HG02938 (cell line): ENCODE measurements around the gene SLC29A3.
"Not testable (repeated sequence)": the region's sequence is repeated elsewhere in the genome, so short reads cannot be mapped to it uniquely, and the experiment has no call there.

Source experiments
- ATAC-seq: cut with Tn5 transposase; IDR thresholded peaks from one replicate; pipeline ENCODE4 v1.9.1; 2021; ENCODE audit warnings: mild to moderate bottlenecking, moderate library complexity; ENCODE audit not compliant: unreplicated experiment

SLC29A3 gene

GRCh38 chr10:71343392-71343773 lies 24.3 kb downstream of the SLC29A3 start:
- no peak for ATAC-seq

- ATAC-seq: no peak
Measured at GRCh38 chr10:71344154-71344925, 25.3 kb downstream of the SLC29A3 start.

- no peak for ATAC-seq
Measured at GRCh38 chr10:71344993-71345480, 26.0 kb downstream of the SLC29A3 start.

GRCh38 chr10:71345694-71346093 lies 26.6 kb downstream of the SLC29A3 start:
- no peak for ATAC-seq

DNA sequence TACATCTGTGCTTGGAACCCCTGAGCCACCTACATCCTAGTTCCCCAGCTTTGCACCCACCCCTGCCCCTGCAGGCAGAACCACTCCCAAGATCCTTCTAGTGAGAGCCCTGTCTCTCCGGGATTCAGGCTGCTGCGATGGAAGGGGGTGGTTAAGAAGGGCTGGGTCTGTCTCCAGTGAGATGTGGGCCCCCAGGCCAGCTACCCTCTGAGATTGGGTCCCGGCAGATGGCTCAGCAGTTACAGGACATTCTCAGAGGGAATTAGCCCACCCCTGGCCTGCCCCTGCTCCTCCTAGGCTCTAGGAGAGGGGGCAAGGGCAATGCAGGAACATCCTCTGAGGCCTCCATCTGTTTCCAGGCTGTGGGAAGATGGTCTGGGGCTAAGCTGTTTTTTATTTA lies 27.7 kb downstream of the SLC29A3 start:
- no peak for ATAC-seq

GRCh38 chr10:71347587-71348395 lies 28.7 kb downstream of the SLC29A3 start:
- ATAC-seq: no peak

DNA sequence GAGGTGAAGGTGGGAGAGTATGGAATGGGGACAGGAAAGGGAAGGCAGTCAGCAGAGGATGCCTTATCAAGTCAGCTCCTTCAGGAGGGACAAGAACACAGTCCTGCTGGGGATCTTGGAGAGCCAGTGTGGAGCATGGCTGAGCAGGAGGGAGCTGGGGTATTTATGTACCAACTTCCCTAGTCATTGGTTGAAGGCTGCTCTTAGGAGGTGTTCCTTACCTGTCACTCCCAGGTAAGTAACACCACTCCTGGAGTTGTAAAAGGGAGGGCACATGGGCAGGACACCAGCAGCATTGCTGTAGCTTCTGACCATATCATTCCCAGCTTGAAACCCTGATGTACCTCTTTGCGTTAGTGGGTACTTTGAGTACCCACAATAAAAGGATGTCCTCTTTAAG lies 29.8 kb downstream of the SLC29A3 start:
- ATAC-seq: no peak

DNA sequence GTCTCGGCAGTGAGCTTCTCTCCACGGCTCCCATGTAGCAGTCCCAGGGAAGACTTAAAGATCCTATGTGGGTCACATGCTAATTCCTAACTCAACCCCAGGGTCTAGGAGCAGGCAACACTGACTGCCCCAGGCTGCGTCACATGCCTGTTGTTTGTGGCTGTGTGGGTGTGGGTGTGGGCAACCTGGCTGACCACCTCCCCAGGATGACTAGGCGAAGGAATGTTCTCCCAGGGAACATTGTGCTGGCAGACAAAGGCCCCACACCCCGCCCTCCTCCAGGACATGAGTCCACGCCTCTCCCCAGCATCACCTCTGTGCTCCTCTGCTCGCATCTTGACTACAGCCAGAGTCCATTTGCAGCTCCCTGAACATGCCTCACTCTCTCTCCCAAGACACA lies 30.3 kb downstream of the SLC29A3 start:
- no peak for ATAC-seq

DNA sequence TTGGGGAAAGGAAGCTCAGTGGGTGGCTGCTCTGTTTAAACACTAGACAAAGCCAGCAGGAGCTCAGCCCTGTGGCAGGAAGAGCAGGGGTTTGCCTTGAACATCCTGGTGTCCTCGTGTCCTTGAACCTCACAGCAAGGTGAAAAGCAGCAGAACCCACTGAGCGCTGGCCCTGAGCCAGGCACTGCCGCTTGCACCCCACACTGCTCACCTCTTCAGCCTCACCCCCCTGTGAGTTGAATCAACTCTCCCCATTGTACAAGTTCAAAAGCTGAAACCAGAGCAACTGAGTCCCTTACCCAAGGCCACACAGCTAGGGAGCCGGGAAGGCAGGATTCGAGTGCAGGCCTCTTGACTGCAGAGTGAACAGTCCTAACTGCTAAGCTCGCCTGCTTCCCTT lies 32.0 kb downstream of the SLC29A3 start:
- no peak for ATAC-seq

DNA sequence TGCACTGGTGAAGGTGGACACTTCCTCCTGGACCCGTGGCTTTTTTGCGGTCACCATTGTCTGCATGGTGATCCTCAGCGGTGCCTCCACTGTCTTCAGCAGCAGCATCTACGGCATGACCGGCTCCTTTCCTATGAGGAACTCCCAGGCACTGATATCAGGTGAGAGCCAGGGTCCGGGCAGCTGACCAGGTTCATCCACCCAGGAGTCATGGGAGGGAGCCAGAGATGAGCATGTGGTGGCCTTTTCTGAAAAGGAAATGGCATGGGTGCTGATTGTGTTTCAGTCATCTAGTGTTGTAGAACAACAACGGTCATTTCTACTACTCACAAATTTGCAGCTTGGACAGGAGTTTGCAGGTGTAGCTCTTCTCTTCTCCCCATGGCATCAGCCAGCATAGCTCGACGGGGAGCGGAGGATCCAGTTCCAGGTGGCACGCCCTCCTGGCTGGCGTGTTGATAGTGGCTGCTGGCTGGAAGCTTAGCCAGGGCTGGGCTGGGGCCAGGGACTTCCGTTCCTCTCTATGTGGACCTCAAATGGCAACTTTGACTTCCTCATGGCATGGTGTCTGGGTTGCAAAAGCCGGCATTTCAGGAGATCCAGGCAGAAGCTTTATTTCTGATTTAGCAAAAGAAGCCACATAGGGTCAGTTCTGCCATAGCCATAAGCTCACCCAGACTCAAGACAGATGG lies 32.7 kb downstream of the SLC29A3 start:
- ATAC-seq: no peak

DNA sequence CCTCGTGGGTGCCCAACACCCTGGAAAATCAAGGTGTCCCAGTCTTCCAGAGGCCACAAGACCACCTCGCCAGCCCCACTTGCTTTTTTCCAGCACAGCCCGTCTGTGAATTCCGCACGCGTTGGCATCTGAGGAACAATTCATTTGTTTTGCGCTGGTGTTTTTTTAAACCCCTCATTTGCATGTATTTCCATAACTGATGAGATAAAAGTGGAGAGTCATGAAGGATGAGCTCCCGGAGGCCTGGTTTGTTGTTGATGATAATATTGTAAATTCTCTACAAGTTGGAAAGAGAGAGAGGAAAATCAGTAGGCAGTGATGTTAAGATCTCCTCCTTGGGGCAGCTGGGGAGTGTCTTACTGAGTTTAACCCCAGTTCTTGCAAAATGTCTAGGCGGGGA lies 34.6 kb downstream of the SLC29A3 start:
- no peak for ATAC-seq

DNA sequence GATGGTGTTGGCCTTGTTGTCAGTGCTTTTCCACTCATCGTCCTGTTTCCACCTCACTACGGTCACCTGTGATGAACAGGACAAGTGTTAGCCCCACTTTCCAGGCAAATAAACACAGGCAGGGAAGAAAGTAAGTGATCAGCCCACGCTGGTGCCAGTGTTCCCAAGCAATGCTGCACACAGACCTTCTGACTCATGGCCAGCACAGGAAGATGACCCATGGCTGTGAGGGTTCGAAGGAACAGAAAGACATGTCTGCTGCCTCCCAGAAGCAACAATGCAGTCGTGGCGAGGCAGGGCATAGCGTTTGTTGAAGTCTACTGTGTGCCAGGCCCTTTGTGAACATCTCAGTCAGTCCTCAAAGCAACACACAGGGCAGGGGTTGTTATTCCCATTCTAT lies 35.7 kb downstream of the SLC29A3 start:
- ATAC-seq: no peak

- ATAC-seq: no peak
Measured at GRCh38 chr10:71355886-71356285, 36.8 kb downstream of the SLC29A3 start.

DNA sequence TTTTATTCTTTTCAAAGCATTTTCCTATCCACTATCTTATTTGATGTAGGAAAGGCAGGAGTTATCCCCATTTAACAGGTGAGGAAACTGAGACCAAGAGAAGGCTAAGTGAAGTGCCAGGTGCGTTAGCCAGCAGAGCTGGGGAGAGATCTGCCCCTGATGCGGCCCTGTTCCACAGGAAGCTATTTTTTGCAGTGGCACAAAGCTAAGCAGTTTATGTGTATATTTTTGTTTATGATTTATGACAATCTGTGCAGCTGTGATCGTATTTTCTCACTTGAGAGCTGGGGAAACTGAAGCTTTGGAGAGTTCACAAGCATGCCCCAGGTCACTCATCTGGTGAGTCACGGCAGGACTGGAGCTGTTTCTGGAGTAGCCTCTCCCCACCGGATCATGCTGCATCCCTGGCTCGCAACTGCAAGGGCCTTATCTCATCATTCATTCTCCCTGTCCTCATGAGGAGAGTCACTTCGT lies 38.8 kb downstream of the SLC29A3 start:
- no peak for ATAC-seq

DNA sequence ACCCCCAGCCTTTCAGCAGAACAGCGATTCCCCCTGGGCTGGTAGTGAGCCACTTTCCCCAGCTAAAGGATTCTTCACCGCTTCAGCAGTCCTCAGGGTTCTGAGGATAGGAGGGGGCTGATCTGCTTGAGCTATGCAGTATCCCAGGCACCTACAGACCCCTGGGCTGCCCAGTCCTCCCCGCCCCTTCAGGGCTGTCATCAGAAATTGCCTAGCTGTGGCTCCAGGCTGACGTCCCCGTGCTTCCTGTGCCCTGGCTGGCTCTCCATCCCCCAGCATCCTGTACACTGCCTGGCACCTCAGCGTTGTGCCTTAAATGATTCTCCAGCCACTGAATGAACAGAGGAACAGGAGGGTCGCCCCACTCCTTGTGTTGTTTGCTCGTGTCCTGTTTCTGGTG lies 39.2 kb downstream of the SLC29A3 start:
- ATAC-seq: no peak

- ATAC-seq: not testable (repeated sequence)
Measured at GRCh38 chr10:71358906-71359305, 39.8 kb downstream of the SLC29A3 start.

DNA sequence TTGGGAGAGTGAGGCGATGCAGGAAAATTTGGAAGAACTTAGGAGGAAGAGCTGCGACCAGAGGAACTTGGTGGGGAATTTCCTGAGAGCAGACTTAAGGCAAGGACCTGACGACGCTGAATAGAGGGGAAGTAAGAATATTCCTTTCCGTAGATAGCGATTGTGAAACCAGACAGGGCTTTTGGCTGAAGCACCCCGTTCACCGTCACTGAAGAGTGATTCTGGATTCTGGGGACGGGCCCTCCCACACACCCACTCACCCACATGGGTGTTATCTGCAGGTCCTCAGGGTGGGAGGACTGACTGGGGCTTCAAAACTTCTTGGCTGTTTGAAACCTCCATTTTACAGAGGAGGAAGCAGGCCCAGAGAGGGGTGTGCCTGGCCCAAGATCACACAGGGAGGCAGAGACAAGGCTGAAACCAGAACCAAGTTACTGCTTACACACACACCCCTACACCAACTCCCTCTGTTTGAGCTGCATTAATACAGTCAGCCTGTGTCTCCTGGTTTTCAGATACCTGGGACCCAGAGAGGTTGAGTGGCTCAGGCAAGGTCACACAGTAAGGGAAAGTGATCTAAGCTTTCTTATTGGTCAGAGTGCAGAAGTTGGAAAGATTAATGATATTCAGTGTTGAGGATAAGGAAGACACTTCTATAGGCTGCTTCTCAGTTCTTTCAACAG lies 40.4 kb downstream of the SLC29A3 start:
- peak; percentile 51 for ATAC-seq

GRCh38 chr10:71360735-71361134 lies 41.7 kb downstream of the SLC29A3 start:
- ATAC-seq: no peak

- ATAC-seq: no peak
Measured at GRCh38 chr10:71361581-71361980, 42.5 kb downstream of the SLC29A3 start.

GRCh38 chr10:71362141-71362540 lies 43.1 kb downstream of the SLC29A3 start:
- ATAC-seq: no peak

DNA sequence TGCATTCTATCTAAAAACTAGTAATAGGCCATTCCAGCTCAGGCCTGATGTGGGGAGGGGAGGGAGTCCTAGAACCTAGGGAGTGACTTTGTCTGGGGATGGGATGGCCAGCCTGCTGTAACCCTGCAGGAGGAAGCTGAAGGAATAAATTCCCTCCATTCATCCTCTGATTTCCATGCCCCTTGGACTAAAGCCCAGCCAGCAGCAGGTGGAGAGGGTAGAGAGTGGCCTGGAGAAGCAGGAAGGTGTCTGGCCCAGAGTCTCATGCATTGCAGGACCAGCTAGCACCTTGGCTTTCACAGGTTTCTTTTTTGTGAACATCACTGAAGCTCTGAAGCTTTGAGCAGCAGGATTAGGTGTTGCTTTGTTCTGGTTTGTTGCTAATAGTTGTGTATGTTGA lies 44.9 kb downstream of the SLC29A3 start:
- no peak for ATAC-seq
